HepG2 (cell line): ENCODE results near the gene STX1B. TPM values are rescaled to one million over a fixed set of nuclear protein-coding genes. Genes with fewer than 3 reads are reported as not detected.

Source experiments
- AGO2 ChIP-seq: fragments of 200-400 bp; formaldehyde crosslinking; optimal IDR thresholded peaks from 2 replicates; pipeline ENCODE3; 2017; ENCODE audit warnings: mild to moderate bottlenecking, low read depth, low read length, moderate library complexity
- EED ChIP-seq: sonication (generic); formaldehyde crosslinking; IDR thresholded peaks from 2 replicates; pipeline ENCODE4 v1.5.0; 2020; ENCODE audit warnings: mild to moderate bottlenecking, missing genetic modification reagents
- ETV6 ChIP-seq: sonication (generic); formaldehyde crosslinking; conservative IDR thresholded peaks from 2 replicates; pipeline ENCODE4 v1.4.0; 2020; ENCODE audit warnings: missing genetic modification reagents
- FOXM1 ChIP-seq: sonication (generic); formaldehyde crosslinking; IDR thresholded peaks from 2 replicates; pipeline ENCODE4 v1.5.0; 2020; ENCODE audit warnings: missing genetic modification reagents
- GATAD1 ChIP-seq: IDR thresholded peaks from 2 replicates; pipeline ENCODE4 v1.6.1; 2016; ENCODE audit warnings: missing genetic modification reagents, missing compliant biosample characterization
- GPN1 ChIP-seq: sonication (generic); formaldehyde crosslinking; IDR thresholded peaks from 2 replicates; pipeline ENCODE4 v1.5.1; 2020; ENCODE audit warnings: missing genetic modification reagents, borderline replicate concordance
- HES4 ChIP-seq: sonication (generic); formaldehyde crosslinking; IDR thresholded peaks from 2 replicates; pipeline ENCODE4 v1.9.0; 2021; ENCODE audit warnings: mild to moderate bottlenecking, missing genetic modification reagents, borderline replicate concordance
- HMG20B ChIP-seq: conservative IDR thresholded peaks from 2 replicates; pipeline ENCODE4 v1.6.1; 2016; ENCODE audit warnings: missing genetic modification reagents, missing compliant biosample characterization
- KLF11 ChIP-seq: IDR thresholded peaks from 2 replicates; pipeline ENCODE4 v1.6.1; 2016; ENCODE audit warnings: missing compliant biosample characterization
- MIXL1 ChIP-seq: IDR thresholded peaks from 2 replicates; pipeline ENCODE4 v1.6.1; 2016
- NONO ChIP-seq, 2 experiments: fragments of 450-650 bp in 1 of 2; sonication (generic) in 1 of 2; formaldehyde crosslinking in 1 of 2; IDR thresholded peaks in 1 of 2; conservative IDR thresholded peaks in 1 of 2; 2 replicates each; pipeline versions ENCODE4 v1.6.1 to v1.8.0; 2017 to 2022; ENCODE audit warnings: mild to moderate bottlenecking in 1 of 2, missing genetic modification reagents in 1 of 2, moderate library complexity in 1 of 2
- PHF5A ChIP-seq: IDR thresholded peaks from one replicate; pipeline ENCODE4 v1.6.1; 2018; ENCODE audit warnings: low read depth, missing genetic modification reagents; ENCODE audit not compliant: unreplicated experiment
- POLR2A ChIP-seq, 2 experiments: IDR thresholded peaks; 2 replicates each; pipeline ENCODE4 v1.6.1; 2011; ENCODE audit warnings: low read depth in 2 of 2, low read length in 2 of 2, mild to moderate bottlenecking in 1 of 2, moderate library complexity in 1 of 2; ENCODE audit not compliant: insufficient read depth in 1 of 2
- SALL2 ChIP-seq: sonication (generic); formaldehyde crosslinking; IDR thresholded peaks from 2 replicates; pipeline ENCODE4 v1.8.1; 2023; ENCODE audit warnings: mild to moderate bottlenecking, missing genetic modification reagents, inconsistent platforms
- SOX6 ChIP-seq, 2 experiments: fragments of 450-650 bp in 1 of 2; sonication (generic) in 1 of 2; formaldehyde crosslinking in 1 of 2; IDR thresholded peaks; 2 replicates each; pipeline versions ENCODE4 v1.4.0 to v1.6.1; 2017 to 2020; ENCODE audit warnings: antibody characterized with exemption in 1 of 2, mild to moderate bottlenecking in 1 of 2, missing genetic modification reagents in 1 of 2
- SRSF9 ChIP-seq: fragments of 200-400 bp; formaldehyde crosslinking; IDR thresholded peaks from 2 replicates; pipeline ENCODE4 v1.6.1; 2018; ENCODE audit warnings: borderline replicate concordance, mild to moderate bottlenecking, low read depth, low read length; ENCODE audit not compliant: insufficient read depth, poor library complexity, severe bottlenecking
- TEAD3 ChIP-seq: optimal IDR thresholded peaks from 2 replicates; pipeline ENCODE3; 2016; ENCODE audit warnings: borderline replicate concordance
- ZBTB38 ChIP-seq: sonication (generic); formaldehyde crosslinking; IDR thresholded peaks from 2 replicates; pipeline ENCODE4 v1.5.1; 2020; ENCODE audit warnings: mild to moderate bottlenecking, missing genetic modification reagents
- ZNF431 ChIP-seq: sonication (generic); formaldehyde crosslinking; IDR thresholded peaks from 2 replicates; pipeline ENCODE4 v1.9.0; 2022; ENCODE audit warnings: missing genetic modification reagents, low read depth, mild to moderate bottlenecking, borderline replicate concordance
- ZNF451 ChIP-seq: sonication (generic); formaldehyde crosslinking; IDR thresholded peaks from 2 replicates; pipeline ENCODE4 v1.5.0; 2020; ENCODE audit warnings: mild to moderate bottlenecking, missing genetic modification reagents
- ZNF703 ChIP-seq: sonication (generic); formaldehyde crosslinking; IDR thresholded peaks from 2 replicates; pipeline ENCODE4 v1.5.1; 2020; ENCODE audit warnings: missing genetic modification reagents, mild to moderate bottlenecking, moderate library complexity, borderline replicate concordance
- ZNF776 ChIP-seq: sonication (generic); formaldehyde crosslinking; IDR thresholded peaks from 2 replicates; pipeline ENCODE4 v1.4.0; 2020; ENCODE audit warnings: mild to moderate bottlenecking, missing genetic modification reagents
- ZNF788 ChIP-seq: sonication (generic); formaldehyde crosslinking; IDR thresholded peaks from 2 replicates; pipeline ENCODE4 v1.5.0; 2020; ENCODE audit warnings: mild to moderate bottlenecking, missing genetic modification reagents, borderline replicate concordance
- polyA plus RNA-seq, 8 experiments: library from polyadenylated mRNA; depleted of rRNA in 3 of 8; stranded (reverse) in 7 of 8; unstranded in 1 of 8; fragments of >200 nt; fragmentation: Illumina TruSeq in 4 of 8; extraction: Trizol in 4 of 8; gene quantifications; 2 replicates each; pipeline versions ENCODE4 v1.2.1 to v1.2.3, GENCODE V29; 2011 to 2016; ENCODE audit warnings: low read depth in 4 of 8, missing spikeins in 1 of 8, mixed read lengths in 1 of 8; ENCODE audit not compliant: insufficient read depth in 1 of 8
- total RNA-seq, 5 experiments: library from RNA; depleted of rRNA; stranded (reverse); fragments of >200 nt; fragmentation: Illumina TruSeq; extraction: Trizol; gene quantifications; 2 replicates each; pipeline ENCODE4 v1.2.3, GENCODE V29; 2016; ENCODE audit warnings: low read depth in 1 of 5
- TF ChIP-seq, protein P1 (sequence below): sonication (generic); formaldehyde crosslinking; IDR thresholded peaks from 2 replicates; pipeline ENCODE4 v1.5.0; 2020; ENCODE audit warnings: mild to moderate bottlenecking, missing genetic modification reagents, moderate library complexity
- TF ChIP-seq, protein P2 (sequence below): conservative IDR thresholded peaks from 2 replicates; pipeline ENCODE4 v1.6.1; 2018; ENCODE audit warnings: missing genetic modification reagents

Gene STX1B
- total and polyA plus RNA-seq, 2 of the 13 experiments (the other 11 are each of a cell fraction or from before 2014, with no cell fraction given) = 2.1 to 3.0 TPM

DNA sequence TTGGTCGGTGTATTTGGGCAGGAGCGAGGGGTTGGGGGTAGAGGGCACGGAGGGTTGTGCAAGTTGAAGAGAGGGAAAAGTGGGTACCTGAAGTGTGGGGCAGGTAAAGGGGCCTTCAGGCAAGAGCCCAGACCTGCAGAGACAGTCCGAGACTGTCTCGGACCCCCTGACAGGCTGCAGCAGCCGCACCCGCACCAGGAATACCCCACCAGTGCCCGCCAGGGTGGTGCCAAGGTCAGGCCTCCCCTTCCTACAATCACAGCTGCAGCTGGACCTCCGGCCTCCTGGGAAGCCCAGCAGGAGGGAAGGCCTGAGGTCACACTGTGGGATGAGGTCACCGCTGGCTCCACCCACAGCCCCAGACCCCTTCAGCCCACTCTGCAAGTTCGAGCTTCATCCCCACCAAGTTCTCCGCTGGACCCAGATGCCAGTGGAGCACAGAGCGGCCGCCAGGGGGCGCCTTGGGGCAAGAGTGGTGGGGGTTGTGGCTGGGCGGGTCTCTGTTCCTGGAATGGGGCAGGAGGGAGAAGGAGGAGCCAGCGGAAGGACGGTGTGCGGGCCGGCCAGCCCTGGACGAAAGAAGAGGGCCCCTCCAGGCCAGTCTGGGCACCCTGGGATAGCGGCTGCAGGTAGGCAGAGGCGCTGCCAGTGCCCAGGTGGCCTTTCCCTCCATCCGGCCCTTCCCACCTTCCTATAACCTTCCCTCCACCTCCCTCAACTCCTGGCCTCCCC is 25.6 kb downstream of the STX1B start, which contains the start of gene HSD3B7 (continued):
- TF ChIP-seq, protein P1, sequence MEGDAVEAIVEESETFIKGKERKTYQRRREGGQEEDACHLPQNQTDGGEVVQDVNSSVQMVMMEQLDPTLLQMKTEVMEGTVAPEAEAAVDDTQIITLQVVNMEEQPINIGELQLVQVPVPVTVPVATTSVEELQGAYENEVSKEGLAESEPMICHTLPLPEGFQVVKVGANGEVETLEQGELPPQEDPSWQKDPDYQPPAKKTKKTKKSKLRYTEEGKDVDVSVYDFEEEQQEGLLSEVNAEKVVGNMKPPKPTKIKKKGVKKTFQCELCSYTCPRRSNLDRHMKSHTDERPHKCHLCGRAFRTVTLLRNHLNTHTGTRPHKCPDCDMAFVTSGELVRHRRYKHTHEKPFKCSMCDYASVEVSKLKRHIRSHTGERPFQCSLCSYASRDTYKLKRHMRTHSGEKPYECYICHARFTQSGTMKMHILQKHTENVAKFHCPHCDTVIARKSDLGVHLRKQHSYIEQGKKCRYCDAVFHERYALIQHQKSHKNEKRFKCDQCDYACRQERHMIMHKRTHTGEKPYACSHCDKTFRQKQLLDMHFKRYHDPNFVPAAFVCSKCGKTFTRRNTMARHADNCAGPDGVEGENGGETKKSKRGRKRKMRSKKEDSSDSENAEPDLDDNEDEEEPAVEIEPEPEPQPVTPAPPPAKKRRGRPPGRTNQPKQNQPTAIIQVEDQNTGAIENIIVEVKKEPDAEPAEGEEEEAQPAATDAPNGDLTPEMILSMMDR (CRISPR knock-in tag) = peak; percentile 95
- 0 out of 2 replicates have a peak, but pooled peaks have one; percentile 49 for TF ChIP-seq ZNF776 (CRISPR knock-in tag)
- TF ChIP-seq MIXL1 (CRISPR knock-in tag) = 0 out of 2 replicates have a peak, but pooled peaks have one; percentile 24
- 0 out of 2 replicates have a peak, but pooled peaks have one; percentile 40 for TF ChIP-seq GPN1 (CRISPR knock-in tag)
- TF ChIP-seq HMG20B (CRISPR knock-in tag) = 0 out of 2 replicates have a peak, but pooled peaks have one; percentile 57
- peak; percentile 53; the same call in 1 of the 2 replicates for TF ChIP-seq ZNF788
- peak; percentile 47 to 58; a peak in 3 of 4 replicates for TF ChIP-seq POLR2A (IDR thresholded peaks at IDR 0.05; ENCODE audit: insufficient read depth in 1 of 2, low read depth in 2 of 2, low read length in 2 of 2)
- peak; percentile 44; the same call in 1 of the 2 replicates for TF ChIP-seq KLF11
- TF ChIP-seq EED (CRISPR knock-in tag) = peak; percentile 84
- peak; percentile 21 for TF ChIP-seq PHF5A (CRISPR knock-in tag)
- TF ChIP-seq FOXM1 (CRISPR knock-in tag) = no peak
- TF ChIP-seq, protein P2, sequence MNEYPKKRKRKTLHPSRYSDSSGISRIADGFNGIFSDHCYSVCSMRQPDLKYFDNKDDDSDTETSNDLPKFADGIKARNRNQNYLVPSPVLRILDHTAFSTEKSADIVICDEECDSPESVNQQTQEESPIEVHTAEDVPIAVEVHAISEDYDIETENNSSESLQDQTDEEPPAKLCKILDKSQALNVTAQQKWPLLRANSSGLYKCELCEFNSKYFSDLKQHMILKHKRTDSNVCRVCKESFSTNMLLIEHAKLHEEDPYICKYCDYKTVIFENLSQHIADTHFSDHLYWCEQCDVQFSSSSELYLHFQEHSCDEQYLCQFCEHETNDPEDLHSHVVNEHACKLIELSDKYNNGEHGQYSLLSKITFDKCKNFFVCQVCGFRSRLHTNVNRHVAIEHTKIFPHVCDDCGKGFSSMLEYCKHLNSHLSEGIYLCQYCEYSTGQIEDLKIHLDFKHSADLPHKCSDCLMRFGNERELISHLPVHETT (CRISPR knock-in tag) = peak; percentile 77
- peak; percentile 73 for TF ChIP-seq ETV6
- no peak for TF ChIP-seq NONO (IDR thresholded peaks at IDR 0.05)
- TF ChIP-seq NONO (CRISPR knock-in tag; conservative IDR thresholded peaks at IDR 0.05) = 0 out of 2 replicates have a peak, but pooled peaks have one; percentile 14
- TF ChIP-seq ZBTB38 (CRISPR knock-in tag) = peak; percentile 23; the same call in 1 of the 2 replicates
- peak; percentile 62; the same call in 1 of the 2 replicates for TF ChIP-seq GATAD1 (CRISPR knock-in tag)
- TF ChIP-seq SALL2 = peak; percentile 39; the same call in 1 of the 2 replicates
- TF ChIP-seq ZNF451 (CRISPR knock-in tag) = no peak
- TF ChIP-seq ZNF431 (CRISPR knock-in tag) = peak; percentile 53; the same call in 1 of the 2 replicates
- TF ChIP-seq AGO2 = peak; percentile 96
- peak; percentile 79 for TF ChIP-seq HES4 (CRISPR knock-in tag)
- TF ChIP-seq SOX6 (IDR thresholded peaks at IDR 0.05) = no peak
- TF ChIP-seq SOX6 (CRISPR knock-in tag; IDR thresholded peaks at IDR 0.05) = peak; percentile 62
- no peak for TF ChIP-seq SRSF9
- TF ChIP-seq TEAD3 (CRISPR knock-in tag) = peak; percentile 80
- no peak for TF ChIP-seq ZNF703 (CRISPR knock-in tag)
